ENCODE data around the gene CRISP2.
"Not testable (repeated sequence)": the region's sequence is repeated elsewhere in the genome, so short reads cannot be mapped to it uniquely, and the experiment has no call there.

The CRISP2 gene, protein sequence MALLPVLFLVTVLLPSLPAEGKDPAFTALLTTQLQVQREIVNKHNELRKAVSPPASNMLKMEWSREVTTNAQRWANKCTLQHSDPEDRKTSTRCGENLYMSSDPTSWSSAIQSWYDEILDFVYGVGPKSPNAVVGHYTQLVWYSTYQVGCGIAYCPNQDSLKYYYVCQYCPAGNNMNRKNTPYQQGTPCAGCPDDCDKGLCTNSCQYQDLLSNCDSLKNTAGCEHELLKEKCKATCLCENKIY

DNA sequence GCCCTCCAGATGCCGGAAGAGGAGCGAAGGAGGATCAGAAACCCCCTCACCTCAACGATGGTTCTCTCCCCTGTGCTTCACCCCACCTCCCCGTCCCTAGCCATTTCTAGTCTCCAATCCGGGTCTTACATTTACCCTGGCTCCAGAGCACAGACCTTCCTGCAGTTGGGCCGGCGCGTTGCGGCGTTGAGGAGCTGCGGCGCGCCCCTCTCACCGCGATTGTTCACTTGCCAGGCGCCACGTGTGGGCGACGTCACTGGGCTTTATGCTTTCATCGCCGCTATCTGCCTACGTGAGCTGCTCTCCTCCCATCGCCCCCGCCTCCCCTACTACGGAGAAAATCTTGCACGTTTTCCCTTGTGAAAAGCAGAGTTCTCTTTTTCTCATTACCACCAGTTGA is at the start of gene CRISP2:
TSS of gene CRISP2 (minus strand) at position 198 of the 400 bp plus-strand sequence. CDS start 4,347 bp downstream, outside the sequence.
- no peak for DNase-seq (ENCODE audit: low read depth)

DNA sequence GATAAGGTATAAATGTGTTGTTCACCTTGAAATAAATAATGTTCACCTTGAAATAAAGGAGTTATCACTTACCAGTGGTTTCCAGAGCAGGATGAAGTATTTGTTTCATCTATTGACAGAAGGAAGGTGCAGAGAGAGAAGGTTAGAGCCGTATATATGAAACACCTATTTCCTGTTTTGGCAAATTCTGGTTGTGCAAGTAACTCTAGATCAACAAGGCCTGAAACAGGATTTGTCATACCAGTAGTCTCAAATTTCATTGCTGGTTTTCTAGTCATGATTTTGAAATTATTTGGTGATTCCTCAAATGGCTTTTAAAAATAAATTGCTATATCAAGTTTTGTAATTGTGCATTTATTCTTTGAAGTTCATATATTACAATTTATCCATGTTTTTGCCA is 30.9 kb upstream of the CRISP2 start, which contains the start of gene CRISP3:
TSS of gene CRISP3 (minus strand) at position 130 of the 400 bp plus-strand sequence. CDS start at position 109, 21 bp downstream.
- DNase-seq (ENCODE audit: low read depth), result no peak

DNA sequence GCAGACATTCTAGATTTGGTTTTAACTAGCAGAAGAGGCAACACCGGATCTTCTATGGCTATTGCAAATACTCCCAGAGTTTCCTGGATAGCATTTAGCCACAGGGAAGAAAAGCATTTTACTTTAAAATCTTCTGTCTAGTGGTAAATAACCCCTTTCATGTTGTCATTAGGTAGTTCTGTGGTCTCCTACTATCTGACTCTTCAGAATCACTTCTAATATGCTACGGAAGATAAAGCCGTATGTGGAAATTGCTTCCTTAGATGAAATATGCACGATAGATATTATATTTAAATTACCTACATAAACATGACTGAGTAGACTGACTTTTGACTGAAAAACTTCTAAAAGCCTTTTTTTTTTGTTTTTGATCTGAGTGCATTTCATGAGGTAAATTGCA is 30.1 kb upstream of the CRISP2 start:
- DNase-seq (ENCODE audit: low read depth), result no peak

DNA sequence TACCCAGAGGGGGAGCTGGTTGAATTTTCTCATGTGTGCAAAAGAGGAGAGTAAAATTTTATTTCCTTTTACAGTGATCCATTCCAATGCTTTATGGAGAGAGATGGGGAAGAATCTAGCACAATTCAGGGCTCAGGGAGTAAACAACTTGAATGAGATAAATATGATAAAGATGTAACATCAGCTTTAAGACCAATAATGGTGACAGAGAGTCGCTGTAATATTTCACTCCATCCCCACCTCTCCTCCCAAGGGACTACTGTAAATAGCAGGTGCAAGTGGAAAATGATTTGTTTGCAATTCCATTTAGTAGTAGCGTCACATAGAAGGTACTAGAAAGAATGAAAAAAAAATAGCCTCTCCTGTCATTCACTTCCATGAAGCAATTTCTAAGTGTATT is 26.1 kb upstream of the CRISP2 start:
- DNase-seq (ENCODE audit: low read depth), result no peak

DNA sequence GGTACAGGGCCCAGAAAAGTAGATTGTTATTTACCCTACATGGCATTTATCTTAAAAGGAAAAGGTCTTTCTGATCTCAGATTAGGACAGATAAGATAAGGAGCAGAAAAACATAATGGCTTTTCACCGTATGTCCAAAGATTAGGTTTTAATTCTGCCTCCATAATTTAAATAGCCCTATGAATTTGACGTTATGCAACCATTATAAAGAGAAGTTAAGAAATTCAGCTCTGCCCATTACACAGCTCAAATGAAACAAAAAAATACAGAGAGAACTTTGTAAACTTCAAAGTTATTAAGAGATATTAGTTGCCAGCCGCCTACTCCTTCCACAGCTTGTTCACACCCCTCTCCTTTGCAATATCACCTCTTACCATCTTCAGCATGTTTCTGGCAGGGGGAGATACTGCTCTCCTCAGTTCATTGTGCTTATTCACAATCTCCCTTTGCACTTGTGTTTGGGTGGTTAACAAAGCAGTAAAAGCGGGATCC is 22.7 kb upstream of the CRISP2 start:
- DNase-seq (ENCODE audit: low read depth), result no peak

DNA sequence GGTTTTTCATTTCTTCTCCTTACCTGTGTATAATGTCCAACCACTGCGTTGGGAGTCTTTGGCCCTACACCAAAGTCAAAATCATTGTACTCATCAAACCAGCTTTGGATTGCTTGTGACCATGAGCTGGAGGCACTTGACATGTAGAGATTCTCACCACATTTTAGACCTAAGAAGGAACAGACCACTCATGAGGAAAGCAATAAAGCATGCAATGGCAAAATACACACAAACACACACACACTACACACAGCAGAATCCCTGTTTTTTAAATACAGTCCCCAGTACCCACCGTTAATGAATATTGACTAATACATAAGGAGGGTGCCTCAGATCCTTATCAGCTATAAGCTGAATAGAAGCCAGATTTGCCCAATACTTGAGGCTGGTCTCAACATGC is 20.3 kb upstream of the CRISP2 start:
- no peak for DNase-seq (ENCODE audit: low read depth)

DNA sequence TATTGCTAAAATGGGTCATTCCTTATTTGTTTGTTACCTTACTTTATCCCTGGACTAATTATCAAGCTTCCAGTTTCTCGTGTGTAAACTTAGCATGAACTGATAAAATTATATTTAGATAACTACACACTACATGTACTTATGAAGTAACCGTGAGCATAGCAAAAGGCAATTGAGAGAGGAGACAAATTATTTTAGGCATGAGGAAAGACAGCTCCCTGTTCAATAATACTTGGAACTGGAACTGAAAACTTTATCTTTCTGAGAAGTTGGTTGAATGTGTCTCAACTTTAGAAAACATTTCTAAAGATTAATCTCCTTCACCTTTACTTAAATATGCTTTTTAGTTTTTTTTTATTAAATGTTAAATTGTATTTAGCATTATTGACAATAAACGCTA is 19.4 kb upstream of the CRISP2 start:
- no peak for DNase-seq (ENCODE audit: low read depth)

DNA sequence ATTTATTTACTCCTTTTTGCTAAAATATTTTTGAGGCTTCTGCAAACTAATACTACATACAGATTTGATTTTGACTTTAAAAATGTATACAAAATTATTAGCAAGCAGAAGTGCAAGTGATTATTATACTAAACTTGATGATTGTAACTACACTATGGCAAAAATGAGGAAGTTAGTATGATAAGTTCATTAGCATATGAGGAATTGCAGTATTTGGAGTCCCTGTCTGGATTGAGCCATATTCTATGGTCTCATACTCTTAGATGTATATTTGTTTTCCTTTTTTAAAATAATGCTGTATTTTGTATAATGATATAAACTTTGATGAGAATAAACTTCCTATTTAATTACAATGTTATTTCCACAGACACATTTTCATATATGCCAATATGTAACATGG is 16.9 kb upstream of the CRISP2 start:
- DNase-seq (ENCODE audit: low read depth), result no peak

DNA sequence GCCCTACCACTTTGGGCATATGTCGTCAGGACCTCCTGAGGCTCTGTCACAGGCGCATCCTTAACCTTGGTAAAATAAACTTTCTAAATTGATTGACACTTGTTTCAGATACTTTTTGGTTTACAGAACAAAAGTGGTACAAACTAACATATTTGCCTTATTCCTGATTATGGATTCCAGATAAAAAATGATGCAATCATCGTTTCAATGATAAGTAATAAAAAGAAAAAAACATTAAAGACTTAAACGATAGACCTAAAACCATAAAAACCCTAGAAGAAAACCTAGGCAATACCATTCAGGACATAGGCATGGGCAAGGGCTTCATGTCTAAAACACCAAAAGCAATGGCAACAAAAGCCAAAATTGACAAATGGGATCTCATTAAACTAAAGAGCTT is 10.6 kb upstream of the CRISP2 start:
- not testable (repeated sequence) for DNase-seq (ENCODE audit: low read depth)

DNA sequence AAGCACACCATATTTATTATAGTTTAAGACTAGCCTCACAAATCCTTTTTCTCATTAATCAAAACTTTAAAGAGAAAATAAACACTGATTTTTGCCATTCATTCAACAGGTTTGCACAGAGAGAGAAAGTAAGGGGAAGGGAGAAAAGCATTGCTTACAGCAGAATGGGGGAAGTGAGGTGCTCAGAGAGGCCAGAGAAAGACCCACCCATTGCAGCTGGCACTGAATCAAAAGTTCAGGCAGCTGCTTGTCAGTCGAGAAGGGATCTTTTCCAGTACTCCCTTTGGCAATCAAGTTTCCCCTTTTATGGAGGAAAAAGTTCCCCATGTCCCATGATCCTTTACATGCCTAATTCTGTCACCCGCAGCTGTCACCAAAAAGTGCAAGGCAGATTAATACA is 8.0 kb upstream of the CRISP2 start:
- DNase-seq (ENCODE audit: low read depth), result no peak

DNA sequence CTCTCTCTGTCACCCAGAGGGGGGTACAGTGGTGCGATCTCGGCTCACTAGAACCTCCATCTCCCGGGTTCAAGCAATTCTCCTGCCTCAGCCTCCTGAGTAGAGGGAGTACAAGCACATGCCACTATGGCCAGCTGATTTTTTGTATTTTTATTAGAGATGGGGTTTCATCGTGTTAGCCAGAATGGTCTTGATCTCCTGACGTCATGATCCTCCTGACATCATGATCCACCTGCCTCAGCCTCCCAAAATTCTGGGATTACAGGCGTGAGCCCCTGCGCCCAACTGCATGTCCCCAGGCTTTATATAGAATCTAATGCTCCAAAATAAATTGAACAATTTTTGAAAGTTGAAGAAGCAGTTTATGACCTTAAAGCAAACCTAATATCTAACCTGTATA is 7.0 kb upstream of the CRISP2 start:
- no peak for DNase-seq (ENCODE audit: low read depth)

DNA sequence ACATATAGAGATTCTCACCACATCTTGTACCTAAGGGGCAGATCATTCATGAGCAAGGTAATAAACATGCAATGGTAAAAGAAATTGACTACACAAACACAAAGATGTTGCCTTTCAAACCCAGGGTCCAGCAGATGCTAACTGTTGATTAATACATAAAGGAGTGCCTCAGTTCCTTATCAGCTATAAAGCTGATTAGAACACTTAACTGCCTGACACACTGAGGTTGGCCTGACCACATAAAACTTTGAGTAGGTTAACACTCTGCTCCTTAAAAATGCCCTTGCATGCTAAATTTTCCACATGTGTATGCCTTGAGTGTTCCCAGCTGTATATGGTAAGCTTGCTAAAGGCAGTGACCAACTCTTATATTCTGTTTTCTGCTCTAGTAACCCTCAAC is 14.9 kb downstream of the CRISP2 start:
- no peak for DNase-seq (ENCODE audit: low read depth)

DNA sequence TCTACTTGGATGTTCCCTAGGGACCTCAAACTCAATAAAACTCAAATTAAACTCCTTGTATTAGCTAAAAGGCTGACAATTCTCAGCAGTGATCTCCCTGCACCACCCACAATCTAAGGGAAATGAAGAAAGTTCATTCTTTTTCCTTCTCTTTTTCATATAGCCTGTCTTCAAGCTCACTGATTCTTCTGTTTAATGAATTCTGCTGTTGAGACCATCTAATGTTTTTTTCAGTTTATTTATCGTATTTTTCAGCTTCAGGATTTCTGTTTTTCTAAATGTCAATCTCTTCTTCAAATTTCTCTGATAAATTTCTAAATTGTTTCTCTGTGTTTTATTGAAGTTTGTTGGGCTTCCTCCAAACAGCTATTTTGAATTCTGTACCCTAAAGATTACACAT is 19.8 kb downstream of the CRISP2 start:
- no peak for DNase-seq (ENCODE audit: low read depth)

DNA sequence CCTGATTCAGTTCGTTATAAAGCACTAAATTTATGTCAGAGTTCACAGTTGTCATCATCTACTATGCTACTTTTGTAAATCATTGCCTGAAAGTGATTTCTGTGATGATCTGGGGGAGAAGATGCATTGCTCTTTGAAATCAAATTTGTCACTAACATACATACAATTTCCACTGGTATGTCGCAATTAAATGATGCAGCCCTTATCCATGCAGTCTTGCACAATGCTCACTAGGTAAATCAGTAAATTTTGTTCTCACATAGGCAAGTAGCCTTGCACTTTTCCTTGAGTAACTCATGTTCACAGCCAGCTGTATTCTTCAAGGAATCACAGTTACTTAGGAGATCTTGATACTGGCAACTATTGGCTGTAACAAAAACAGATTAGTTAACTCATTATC is 20.8 kb downstream of the CRISP2 start:
- no peak for DNase-seq (ENCODE audit: low read depth)

DNA sequence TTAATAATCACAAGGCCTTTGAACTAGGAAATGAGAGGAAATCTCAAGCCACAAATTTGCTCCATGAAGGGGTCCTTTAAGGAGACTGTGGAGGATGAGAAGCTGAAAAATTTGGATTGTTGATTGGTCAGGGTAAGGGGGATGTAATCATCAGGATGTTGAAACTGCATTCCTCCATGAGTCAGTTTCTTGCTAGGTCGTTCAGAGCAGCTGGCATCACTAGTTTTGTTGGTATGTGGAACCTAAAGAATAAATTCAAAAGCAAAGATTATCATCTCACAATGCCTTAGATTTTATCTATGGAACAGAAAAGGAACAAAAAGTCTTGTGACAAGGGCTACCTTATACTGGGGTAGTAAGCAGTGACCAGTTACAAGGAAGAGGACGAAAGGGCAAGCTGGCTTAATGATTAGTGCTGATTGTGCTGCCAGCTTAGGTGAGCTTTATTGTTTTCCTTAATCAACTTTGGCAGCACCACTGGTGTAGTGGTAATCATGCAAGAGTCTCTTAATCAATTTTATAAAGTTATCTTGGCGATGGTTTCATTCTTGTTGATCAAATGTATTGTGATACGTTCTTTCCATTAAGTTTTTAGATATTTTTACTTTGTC is 36.6 kb downstream of the CRISP2 start:
- DNase-seq (ENCODE audit: low read depth), result peak; percentile 11

DNA sequence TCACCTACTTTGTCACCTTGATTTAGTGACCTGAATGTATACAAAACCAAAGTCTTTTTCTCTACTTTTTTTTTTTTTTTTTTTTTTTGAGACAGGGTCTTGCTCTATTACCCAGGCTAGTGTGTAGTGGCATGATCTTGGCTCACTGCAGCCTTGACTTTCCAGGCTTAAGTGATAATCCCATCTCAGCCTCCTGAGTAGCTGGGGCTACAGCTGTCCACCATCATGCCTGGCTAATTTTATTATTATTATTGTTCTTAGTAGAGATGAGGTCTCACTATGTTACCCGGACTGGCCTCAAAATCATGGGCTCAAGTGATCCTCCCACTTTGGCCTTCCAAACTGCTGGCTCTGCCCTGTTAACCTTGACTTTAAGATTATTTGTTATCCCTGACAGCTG is 37.5 kb downstream of the CRISP2 start:
- no peak for DNase-seq (ENCODE audit: low read depth)

DNA sequence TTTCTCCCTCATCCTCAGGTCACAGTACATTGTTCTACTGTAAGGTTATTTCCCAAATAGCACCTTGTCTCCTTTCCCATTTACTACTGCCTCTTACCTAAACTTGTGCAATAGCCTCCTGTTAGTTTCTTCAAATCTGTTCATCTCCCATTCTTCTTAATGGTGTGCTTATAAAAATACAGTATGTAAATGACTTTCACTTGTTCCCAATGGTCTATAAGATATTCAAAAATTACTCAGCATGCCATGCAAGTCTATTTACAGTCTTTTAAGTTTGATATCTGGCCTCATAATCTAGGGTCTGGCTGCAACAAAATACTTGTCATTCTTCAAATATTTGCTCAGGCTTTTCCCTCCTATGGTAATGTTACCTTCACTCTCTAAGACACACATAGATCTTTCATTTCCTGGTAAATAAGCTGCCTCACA is 45.2 kb downstream of the CRISP2 start:
- no peak for DNase-seq (ENCODE audit: low read depth)

DNA sequence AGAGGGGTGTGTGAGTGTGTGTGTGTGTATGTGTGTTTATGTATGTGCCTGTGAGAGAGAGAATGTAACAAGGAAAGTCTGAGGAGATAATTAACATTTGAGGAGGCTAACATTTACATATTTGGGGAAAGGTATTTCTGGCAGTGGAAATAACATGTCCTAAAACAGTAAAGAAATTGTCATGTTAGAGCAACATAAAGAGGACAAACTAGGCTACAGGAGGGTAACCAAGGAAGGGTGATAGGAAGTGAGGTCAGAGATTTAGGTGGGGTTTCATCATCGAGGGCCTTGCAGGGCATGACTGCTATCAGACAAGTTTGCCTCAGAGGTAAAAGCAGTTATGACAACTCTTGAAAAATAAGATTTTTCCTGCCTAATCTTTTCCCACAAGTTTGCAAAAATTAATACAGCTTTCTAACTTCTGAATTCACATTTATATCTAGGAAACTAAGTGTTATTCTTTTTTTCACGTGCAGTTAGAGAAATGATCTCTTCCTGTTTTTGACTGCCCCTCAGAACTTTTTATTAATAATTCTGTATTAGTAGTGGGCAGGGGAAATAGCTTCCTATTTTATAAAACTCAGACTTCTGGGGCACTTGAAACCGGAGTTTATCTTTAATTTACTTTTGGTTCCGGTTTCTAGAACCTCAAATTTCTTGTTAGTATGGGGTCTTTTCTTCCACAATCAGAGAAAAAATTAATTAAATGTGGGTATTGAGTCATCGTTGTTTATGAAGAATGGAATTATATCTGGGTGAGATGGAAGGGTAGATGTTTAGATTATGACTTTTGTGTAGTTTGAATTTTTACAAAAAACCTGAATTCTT is 46.2 kb downstream of the CRISP2 start:
- DNase-seq (ENCODE audit: low read depth), result no peak

DNA sequence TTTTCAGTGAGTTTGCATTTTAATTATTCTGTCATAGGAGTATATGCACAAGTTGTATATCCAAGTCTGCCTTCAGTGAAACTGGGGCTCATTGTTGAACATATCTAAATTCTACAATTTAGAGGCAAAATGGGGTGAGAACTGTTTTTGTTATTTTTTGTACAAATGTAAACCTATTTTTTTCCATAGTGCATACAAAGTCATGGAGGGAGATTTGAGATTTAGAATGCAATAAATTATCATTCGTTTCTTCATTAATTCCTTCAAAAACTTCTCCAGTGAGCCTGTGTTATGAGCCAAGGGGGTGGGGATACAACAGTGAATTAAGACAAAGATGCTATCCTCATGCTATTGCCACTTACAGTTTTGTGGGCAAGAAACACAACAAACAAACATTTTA is 46.9 kb downstream of the CRISP2 start:
- no peak for DNase-seq (ENCODE audit: low read depth)

DNA sequence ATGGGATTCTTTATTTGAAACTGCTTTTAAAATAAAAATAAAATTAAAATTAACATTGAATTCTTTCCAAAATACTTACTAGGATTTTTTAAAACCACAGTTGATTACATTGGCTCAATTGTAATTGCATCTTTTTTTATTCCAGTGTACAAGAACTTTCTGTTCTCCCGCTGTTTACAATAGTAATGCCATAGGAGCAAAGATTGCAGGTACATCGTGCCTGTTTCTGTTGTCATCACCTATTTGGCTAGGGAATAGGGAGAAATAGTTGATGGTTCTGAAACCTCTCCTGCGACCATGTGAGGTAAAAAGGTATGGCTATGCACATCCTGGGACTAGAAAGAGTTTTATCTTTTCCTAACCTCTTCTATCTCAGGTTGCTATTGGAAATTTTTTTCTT is 48.5 kb downstream of the CRISP2 start:
- DNase-seq (ENCODE audit: low read depth), result no peak

DNA sequence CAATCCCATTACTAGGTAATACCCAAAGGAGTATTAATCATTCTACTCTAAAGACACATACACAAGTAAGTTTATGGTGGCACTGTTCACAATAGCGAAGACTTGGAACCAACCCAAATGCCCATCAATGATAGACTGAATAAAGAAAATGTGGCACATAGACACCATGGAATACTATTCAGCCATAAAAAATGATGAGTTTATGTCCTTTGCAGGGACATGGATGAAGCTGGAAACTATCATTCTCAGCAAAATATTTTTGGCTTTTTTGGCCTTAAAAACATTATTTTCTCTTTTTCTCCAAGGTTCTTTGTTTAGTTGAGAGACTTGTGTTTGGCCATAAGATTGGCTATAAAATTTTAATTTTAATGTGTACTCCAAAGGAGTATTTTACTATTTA is 49.3 kb downstream of the CRISP2 start:
- DNase-seq (ENCODE audit: low read depth), result not testable (repeated sequence)

DNA sequence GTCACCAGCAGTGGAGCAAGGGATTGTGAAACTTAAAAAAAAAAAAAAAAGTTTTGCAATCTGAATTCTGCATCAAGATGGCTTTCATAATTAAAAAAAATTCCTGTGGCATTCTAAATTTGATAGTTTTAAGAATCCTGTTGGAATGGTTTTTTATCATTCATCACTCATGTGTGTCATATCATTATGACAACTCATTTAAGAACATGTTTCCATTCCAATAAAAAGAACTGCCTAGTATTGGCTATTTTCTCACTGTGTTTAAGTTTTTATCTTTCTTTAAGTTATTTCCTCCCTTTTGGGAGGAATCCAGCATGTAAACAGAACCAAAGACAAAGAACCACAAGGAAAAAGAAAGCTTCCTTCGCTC is 50.5 kb downstream of the CRISP2 start:
- no peak for DNase-seq (ENCODE audit: low read depth)
